G401.6 (cell line): ENCODE results near the gene PCAT7.

Experiments used
- FAIRE-seq: peaks from 2 replicates; lab custom pipeline; 2012; peaks lifted over from hg19 to GRCh38; lab: Jason Lieb, UNC

Gene PCAT7

GRCh38 chr9:94606646-94607422 is 52.0 kb downstream of the PCAT7 start:
- no peak for FAIRE-seq

- FAIRE-seq: no peak
These were observed 52.5 kb downstream of the PCAT7 start for GRCh38 chr9:94607423-94607691.

- FAIRE-seq: no peak
These were observed 55.3 kb downstream of the PCAT7 start for GRCh38 chr9:94610181-94610606.

- no peak for FAIRE-seq
These were observed 56.8 kb downstream of the PCAT7 start for GRCh38 chr9:94611638-94612068.

GRCh38 chr9:94612071-94612470 is 57.2 kb downstream of the PCAT7 start:
- FAIRE-seq: no peak

GRCh38 chr9:94613003-94613402 is 58.1 kb downstream of the PCAT7 start:
- FAIRE-seq: no peak

- no peak for FAIRE-seq
These were observed 64.1 kb downstream of the PCAT7 start for GRCh38 chr9:94619026-94619425.
